Measurements from ENCODE around the gene SMC5. TPM values are rescaled to one million over a fixed set of nuclear protein-coding genes. Genes with fewer than 3 reads are reported as not detected.
A peak's percentile ranks its signal among the peaks of the same experiment; 100 is the strongest.

The SMC5 gene
- total and polyA plus RNA-seq, 8 donors, result 25.5 to 96.0 (median 74.2) TPM

DNA sequence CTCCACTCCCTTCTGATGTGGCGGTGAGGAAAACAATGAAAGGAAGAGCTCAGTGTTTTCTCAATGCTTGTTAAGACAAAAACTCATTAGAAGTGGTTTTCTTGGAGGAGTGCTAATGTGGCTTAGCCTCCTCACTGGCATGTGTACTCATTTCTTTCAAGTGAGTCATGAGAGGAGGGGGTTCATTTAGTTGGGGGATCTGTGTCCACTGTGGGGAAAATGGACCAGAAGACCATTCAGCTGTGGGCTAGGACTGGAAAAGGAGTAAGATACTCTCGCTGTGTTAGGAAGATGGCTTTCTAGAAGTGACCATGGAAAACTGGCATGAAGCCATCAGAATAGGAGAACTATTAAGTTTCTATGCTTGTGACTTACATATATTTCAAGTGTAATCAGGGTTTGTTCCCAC is 132.2 kb downstream of the SMC5 start:
- ATAC-seq, result peak; percentile 2
- Histone ChIP-seq H3K27ac (no peak overlapping the region), H3K4me3 (no peak overlapping the region), H3K36me3 (peaks cover 0 to 18% of the 10 kb centered on the region in 2 donors), H3K4me1 (peaks cover 15 to 79% of the 10 kb centered on the region in 2 donors), H3K27me3 (no peaks in the 10 kb centered on the region), H3K9me3 (no peaks in the 10 kb centered on the region)
- TF ChIP-seq, protein P1, sequence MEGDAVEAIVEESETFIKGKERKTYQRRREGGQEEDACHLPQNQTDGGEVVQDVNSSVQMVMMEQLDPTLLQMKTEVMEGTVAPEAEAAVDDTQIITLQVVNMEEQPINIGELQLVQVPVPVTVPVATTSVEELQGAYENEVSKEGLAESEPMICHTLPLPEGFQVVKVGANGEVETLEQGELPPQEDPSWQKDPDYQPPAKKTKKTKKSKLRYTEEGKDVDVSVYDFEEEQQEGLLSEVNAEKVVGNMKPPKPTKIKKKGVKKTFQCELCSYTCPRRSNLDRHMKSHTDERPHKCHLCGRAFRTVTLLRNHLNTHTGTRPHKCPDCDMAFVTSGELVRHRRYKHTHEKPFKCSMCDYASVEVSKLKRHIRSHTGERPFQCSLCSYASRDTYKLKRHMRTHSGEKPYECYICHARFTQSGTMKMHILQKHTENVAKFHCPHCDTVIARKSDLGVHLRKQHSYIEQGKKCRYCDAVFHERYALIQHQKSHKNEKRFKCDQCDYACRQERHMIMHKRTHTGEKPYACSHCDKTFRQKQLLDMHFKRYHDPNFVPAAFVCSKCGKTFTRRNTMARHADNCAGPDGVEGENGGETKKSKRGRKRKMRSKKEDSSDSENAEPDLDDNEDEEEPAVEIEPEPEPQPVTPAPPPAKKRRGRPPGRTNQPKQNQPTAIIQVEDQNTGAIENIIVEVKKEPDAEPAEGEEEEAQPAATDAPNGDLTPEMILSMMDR (IDR thresholded peaks at IDR 0.05), result no peak
- DNase-seq, result no peak
- intact Hi-C loops (cut with DNase I), result no loop called here

DNA sequence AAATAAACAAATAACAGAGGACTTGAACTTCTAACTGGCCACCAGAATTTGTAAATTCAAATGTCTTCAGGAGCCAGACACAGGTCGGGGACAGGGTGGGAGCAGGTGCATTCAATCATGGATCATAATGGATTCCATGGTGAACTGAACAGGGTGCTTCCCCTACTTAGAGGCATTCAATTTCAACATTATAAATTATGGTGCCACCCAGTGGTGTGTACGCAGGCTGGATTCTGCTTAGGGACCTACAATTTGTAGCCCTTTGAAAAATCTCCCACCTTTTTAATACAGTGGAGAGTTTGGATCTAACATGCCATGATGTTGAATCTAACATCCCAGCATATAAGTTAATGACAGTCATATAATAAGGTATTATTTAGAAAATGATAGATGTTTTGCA is 133.4 kb downstream of the SMC5 start:
- intact Hi-C loops (cut with DNase I), result no loop called here
- no peaks in the 10 kb centered on the region for H3K9me3 ChIP-seq
- no peak overlapping the region for H3K4me3 ChIP-seq
- H3K27me3 ChIP-seq, result no peaks in the 10 kb centered on the region
- peak overlapping the region in 1 of 2 donors; percentile 50 for H3K27ac ChIP-seq
- TF ChIP-seq, protein P1 (IDR thresholded peaks at IDR 0.05), result no peak
- ATAC-seq (peak; percentile 77), DNase-seq (no peak)
- peaks cover 15 to 91% of the 10 kb centered on the region in 2 donors for H3K4me1 ChIP-seq
- H3K36me3 ChIP-seq, result peaks cover 0 to 6% of the 10 kb centered on the region in 2 donors

DNA sequence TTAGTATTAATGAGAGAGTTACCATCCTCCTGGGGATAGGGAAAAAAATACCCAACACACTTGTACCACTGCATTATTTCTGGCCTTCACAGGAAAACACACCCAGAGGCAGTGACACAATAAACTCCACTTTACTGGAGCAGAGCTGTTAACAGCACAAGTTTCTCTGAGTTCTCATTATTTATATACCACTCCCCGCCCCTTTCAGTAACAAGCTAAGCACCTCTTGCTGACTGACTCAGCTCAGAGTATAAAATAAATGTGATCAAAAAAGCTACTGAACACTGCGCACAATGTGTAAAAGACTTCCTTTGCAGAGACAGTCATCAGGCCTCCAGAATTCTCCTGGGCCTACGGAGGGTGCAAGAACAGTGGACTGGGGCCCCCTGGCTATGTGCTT is 134.1 kb downstream of the SMC5 start:
- no peaks in the 10 kb centered on the region for H3K27me3 ChIP-seq
- TF ChIP-seq, protein P1 (IDR thresholded peaks at IDR 0.05), result no peak
- no peaks in the 10 kb centered on the region for H3K36me3 ChIP-seq
- peak overlapping the region; percentile 29 to 50 for H3K27ac ChIP-seq
- peaks cover 19 to 98% of the 10 kb centered on the region in 2 donors for H3K4me1 ChIP-seq
- no peak overlapping the region for H3K4me3 ChIP-seq
- H3K9me3 ChIP-seq, result no peaks in the 10 kb centered on the region
- ATAC-seq, result peak; percentile 87
- DNase-seq, result no peak
- intact Hi-C loops (cut with DNase I), result no loop called here

DNA sequence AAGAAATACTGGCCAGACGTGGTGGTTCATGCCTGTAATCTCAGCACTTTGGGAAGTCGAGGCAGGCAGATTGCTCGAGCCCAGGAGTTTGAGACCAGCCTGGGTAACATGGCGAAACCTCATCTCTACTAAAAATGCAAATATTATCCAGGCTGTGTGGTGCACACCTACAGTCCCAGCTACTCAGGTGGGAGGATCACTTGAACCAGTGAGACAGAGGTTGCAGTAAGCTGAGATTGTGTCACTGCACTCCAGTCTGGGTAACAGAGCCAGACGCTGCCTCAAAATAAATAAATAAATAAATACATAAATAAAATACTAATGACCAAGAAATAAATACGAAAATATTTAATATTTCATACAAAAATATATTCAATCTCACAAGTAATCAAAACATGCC is 136.9 kb downstream of the SMC5 start:
- DNase-seq, result no peak
- H3K4me1 ChIP-seq, result peaks cover 22 to 97% of the 10 kb centered on the region in 2 donors
- no peak overlapping the region for H3K4me3 ChIP-seq
- H3K27ac ChIP-seq, result no peak overlapping the region
- TF ChIP-seq, protein P1 (IDR thresholded peaks at IDR 0.05), result no peak
- ATAC-seq, result no peak
- H3K27me3 ChIP-seq, result no peaks in the 10 kb centered on the region
- intact Hi-C loops (cut with DNase I), result no loop called here
- no peaks in the 10 kb centered on the region for H3K36me3 ChIP-seq
- H3K9me3 ChIP-seq, result no peaks in the 10 kb centered on the region

DNA sequence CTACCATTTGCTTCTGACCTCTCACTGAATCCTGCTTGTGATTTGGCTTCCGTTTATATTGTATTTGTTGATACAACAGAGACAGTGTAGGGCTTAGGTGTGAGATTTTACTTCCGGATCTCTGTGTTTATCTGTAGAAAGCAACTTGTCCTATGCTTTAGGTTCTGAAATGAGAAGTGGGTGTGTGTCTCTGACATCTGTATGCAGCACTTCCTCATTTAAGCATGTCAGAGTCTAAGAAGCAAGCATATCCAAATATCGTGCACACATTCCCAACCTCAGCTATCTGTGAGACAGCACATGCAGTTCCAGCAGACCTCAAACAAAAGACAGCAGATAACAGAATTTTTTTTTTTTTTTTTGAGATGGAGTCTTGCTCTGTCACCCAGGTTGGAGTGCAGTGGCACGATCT is 139.4 kb downstream of the SMC5 start:
- Histone ChIP-seq H3K9me3 (no peaks in the 10 kb centered on the region), H3K4me3 (no peak overlapping the region), H3K27ac (peak overlapping the region in 1 of 2 donors; percentile 2), H3K36me3 (no peaks in the 10 kb centered on the region), H3K4me1 (peaks cover 14 to 86% of the 10 kb centered on the region in 2 donors), H3K27me3 (no peaks in the 10 kb centered on the region)
- TF ChIP-seq, protein P1 (IDR thresholded peaks at IDR 0.05), result no peak
- intact Hi-C loops (cut with DNase I), result no loop called here
- ATAC-seq (peak; percentile 73), DNase-seq (no peak)

Measured in left lung (tissue), 10 donors.